HS-5 (cell line): ENCODE results near the gene HLA-DOB.
A peak's percentile ranks its signal among the peaks of the same experiment; 100 is the strongest.
"Not testable (repeated sequence)": the region's sequence is repeated elsewhere in the genome, so short reads cannot be mapped to it uniquely, and the experiment has no call there.

Source experiments
- DNase-seq: peaks from one replicate; pipeline ENCODE4 v3.0.0-alpha.2; 2012; ENCODE audit warnings: low read depth

HLA-DOB gene

DNA sequence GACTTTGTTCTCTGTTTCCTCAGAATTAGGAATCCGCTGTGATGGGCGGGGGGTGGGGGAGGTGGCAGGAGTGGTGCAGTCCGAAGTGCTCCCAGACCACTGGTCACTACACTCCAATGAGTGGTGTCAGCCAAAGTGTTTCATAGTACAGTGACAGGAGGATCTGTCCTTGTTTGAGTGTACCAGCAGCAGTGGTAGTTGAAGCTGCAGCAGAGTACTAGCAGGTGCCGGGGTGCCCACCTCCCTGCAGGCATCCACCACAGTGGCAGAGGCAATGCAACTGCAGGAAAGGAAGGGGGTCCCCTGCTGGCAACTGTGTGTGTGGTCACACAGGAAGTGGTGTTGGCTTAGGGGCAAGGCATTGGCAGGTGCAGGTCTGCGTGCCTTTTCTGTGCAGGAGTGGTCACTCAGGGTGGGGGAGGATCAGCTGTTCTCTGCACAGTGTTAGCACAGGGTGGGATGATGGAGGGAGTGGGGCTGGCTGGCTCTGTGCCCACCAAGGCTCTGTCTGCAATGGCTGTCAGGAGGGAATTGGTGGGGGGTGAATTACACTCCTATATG is 9.7 kb downstream of the HLA-DOB start:
- DNase-seq: no peak

DNA sequence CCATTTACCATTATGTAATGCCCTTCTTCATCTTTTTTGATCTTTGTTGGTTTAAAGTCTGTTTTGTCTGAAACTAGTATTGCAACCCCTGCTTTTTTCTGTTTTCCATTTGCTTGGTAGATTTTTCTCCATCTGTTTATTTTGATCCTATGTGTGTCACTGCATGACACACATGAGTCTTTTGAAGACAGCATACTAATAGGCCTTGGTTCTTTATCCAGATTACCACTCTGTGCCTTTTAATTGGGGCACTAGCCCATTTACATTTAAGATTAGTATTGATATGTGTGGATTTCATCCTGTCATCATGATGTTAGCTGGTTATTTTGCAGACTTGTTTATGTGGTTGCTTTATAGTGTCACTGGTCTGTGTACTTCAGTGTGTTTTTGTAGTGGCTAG is 11.4 kb downstream of the HLA-DOB start:
- DNase-seq: not testable (repeated sequence)

DNA sequence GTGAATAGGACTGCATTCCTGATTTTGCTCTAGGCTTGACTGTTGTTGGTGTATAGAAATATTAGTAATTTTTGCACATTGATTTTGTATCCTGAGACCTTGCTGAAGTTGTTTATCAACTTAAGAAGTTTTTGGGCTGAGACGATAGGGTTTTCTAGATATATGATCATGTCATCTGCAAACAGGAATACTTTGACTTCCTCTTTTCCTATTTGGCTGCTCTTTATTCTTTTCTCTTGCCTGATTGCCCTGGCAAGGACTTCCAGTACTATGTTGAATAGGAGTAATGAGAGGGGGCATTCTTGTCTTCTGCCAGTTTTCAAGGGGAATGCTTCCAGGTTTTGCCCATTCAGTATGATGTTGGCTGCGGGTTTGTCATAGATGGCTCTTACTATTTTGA is 13.4 kb downstream of the HLA-DOB start:
- no peak for DNase-seq

DNA sequence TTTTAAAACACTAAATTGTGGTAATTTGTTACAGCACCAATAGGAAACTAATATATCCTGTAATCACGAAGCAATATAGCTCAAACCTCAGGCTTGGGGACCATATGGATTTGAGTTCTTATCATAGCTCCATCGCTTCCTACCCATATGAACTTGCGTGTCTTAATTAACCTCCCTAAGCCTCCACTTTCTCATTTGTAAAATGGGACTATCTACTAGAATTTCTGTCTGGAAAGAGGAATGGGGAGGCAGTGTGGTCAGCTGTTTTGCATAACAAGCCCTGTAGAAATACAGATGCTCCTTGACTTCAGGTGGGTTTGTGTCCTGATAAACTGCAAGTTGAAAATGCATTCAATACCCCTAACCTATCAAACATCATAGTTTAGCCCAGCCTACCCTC is 17.1 kb downstream of the HLA-DOB start:
- DNase-seq: no peak

GRCh38 chr6:32799168-32799567 is 17.6 kb downstream of the HLA-DOB start:
- no peak for DNase-seq

- peak; percentile 37 for DNase-seq
Measured at GRCh38 chr6:32796848-32797776, 19.7 kb downstream of the HLA-DOB start.

DNA sequence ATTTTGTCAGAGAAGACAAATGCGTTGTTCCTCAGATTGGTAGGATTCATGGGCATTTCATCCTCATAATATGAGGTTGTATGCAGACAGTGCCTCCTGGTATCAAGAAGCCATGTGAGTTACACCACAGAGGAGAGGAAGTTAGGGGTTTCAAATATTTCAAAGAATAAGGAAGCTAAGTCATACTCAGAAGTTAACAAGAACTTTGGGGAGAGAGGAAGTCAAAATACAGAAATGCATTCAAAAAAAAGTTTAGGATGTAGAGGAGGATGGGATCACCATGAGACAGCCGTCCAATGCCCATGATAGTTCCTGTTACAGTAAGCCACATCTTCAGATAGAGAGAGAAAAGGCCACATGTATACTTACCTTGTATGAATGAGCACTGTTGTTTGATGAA is 22.3 kb downstream of the HLA-DOB start:
- no peak for DNase-seq

- DNase-seq: no peak
Measured at GRCh38 chr6:32792901-32793435, 23.8 kb downstream of the HLA-DOB start.

DNA sequence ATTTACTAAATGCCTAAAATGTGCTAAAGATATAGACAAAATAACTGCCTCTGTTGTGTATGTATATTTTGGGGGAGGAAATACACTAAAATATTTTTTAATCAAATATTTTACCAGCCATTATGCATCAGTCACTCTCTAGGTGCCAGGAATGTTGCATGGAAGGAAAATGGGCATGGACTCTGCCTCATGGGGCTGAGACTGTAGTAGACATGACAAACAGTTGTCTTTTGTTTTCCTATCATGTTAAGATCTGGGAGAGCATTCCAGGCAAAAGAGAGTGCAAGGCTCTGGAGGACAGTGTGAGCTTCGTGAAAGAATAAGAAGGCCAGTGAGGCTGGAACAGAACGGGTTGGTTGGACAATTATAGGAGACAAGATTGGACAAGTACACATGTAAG is 26.5 kb downstream of the HLA-DOB start:
- no peak for DNase-seq

DNA sequence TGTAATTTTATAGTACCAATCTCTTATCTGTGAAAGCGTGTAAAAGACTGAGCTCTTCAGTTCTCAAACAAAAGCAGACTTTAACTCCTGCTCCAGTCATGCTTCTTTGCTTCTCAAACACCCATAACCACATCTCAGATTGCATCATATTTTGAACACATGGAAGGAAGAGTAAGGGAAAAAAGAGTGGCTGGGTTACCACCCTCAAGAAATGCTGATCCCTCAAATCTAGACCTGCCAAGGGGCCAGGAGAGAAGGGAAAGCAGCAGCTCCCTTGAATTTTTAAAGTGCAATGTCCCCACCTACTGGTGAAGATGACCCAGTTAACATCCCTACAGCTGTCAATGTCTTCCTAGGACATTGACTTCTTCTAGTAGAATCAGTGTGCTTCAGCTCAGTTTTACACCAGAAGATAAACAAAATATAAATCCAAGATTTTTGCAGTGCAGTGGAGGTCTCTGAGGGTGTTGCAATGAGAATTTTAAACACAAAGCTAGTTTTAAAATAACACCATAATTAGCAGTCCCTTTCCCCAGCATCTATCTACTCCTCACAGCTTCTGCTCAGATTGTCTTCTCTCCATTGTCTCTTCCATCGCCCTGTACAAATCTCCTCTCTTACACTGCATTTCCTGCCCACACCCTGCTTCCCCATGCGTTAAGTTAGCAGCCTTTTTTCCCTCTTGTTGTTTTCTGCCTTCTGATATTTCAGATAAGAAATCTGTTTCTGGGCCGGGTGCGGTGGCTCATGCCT is 30.8 kb downstream of the HLA-DOB start:
- DNase-seq: peak; percentile 15

- DNase-seq: not testable (repeated sequence)
Measured at GRCh38 chr6:32782923-32783322, 33.9 kb downstream of the HLA-DOB start.

GRCh38 chr6:32779036-32779435 is 37.8 kb downstream of the HLA-DOB start:
- DNase-seq: no peak

- DNase-seq: no peak
Measured at GRCh38 chr6:32775071-32775470, 41.7 kb downstream of the HLA-DOB start.

DNA sequence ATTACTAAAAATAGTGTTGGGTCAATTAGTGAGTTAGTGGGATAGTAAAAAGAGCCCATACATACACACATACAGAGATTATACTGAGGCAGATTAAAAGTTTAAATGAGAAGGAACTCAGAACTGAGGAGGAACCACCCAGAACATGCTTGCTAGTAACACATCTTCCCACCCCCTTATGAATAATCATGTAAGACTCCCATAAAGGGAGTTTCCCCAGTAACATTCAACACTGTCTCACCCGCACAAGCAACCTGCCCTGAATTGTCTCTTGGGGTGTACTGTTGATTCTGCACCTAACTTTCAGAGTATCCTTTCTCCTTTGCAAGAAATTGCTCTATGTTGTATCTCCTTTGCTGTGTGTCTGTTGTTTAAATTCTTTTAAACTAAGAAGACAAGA is 42.4 kb downstream of the HLA-DOB start:
- DNase-seq: no peak

DNA sequence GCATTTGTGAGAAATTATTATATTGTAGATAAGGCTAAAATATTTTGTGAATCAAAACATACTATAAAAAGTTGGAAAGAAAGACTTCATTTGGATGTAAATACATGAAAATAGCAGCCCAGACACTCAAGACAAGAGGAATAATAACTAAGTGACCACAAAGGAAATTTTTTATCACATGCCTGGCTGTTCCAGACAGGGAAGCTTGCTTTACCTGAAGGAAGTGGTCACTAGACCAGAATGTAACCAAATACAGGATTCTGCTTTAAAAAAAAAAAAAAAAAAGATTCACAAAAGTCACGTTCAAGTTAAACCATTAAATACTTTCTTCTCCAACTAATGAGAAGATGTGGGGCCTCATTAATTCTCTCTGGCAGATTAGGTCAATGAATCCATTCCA is 44.1 kb downstream of the HLA-DOB start:
- no peak for DNase-seq

DNA sequence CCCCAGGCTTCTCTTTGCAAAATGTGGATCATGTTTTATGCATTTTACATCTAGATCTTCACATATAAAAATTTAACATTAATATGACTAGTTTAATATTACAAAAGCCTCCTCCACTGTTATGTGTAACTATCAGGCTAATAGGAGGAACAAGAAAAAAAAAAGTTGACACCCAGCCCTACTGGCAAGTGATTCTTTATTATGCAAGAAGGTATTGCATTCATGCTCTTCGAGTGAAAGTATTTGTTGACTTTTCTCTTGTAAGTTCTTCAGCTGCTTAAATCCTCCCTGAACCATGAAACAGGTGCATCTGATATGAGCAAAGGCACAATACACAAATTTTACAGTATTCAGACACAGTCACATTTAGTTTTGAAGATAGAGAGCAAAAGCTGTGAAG is 52.8 kb downstream of the HLA-DOB start:
- no peak for DNase-seq

- DNase-seq: no peak
Measured at GRCh38 chr6:32763421-32763820, 53.4 kb downstream of the HLA-DOB start, which contains the start of gene HLA-DQB2. HLA-DQB2 (minus strand) TSS chr6:32763532; CDS start chr6:32763470, 62 bp downstream.
